Hindlimb muscle (tissue), 1 donor: ENCODE measurements around the gene RAB30. TPM values are rescaled to one million over a fixed set of nuclear protein-coding genes. Genes with fewer than 3 reads are reported as not detected.
"Not testable (repeated sequence)": the region's sequence is repeated elsewhere in the genome, so short reads cannot be mapped to it uniquely, and the experiment has no call there.

Experiments
- DNase-seq: peaks from one replicate; pipeline ENCODE4 v3.0.0-alpha.2; 2013
- polyA plus RNA-seq: library from polyadenylated mRNA; unstranded; fragments of 120-200 nt; gene quantifications from one replicate; pipeline ENCODE4 v1.2.1, GENCODE V29; 2013; ENCODE audit not compliant: insufficient read length

Gene RAB30
- polyA plus RNA-seq, 1 donor = 13.9 TPM

- no peak for DNase-seq
Measured at GRCh38 chr11:82979824-82980223, 91.9 kb downstream of the RAB30 start.

- DNase-seq = no peak
Measured at GRCh38 chr11:82978422-82979099, 93.1 kb downstream of the RAB30 start.

DNA sequence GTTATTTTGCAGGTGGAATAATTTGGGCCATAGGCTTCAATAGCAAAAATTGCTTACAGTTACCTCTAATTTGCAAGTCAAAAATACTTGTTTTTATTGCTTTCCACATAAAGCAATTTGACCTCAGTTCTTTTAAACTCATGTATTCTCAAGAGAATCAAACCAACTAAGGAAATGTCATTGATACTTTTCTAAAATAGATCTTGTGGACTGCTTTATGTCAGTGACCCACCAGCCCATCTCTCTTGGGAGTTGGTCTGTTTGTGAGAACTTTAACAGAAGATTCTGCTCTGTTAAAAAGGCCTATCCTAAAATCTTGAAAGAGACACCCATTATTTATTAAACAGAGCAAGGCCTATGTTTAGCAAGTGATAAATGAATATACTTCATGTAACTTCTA is 94.9 kb downstream of the RAB30 start:
- no peak for DNase-seq

DNA sequence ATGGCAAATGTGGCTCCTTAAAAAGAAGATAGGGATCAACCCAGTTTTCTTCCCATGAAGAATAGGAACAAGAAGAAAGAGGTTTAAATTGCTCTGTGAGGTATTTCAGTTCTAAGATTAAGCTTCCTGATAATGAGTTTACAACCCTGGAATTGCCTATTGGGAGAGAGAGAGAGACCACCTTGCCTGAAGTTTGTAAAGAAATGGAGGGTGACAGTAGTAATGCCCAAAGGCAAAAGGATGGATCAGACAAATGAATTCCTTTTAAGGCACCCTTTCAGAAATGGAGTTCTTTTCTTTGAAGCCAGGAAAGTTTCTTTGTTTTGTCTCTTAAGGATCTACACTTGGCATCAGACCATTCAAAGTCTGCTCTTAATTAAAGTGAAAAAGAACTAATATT is 95.8 kb downstream of the RAB30 start:
- no peak for DNase-seq

DNA sequence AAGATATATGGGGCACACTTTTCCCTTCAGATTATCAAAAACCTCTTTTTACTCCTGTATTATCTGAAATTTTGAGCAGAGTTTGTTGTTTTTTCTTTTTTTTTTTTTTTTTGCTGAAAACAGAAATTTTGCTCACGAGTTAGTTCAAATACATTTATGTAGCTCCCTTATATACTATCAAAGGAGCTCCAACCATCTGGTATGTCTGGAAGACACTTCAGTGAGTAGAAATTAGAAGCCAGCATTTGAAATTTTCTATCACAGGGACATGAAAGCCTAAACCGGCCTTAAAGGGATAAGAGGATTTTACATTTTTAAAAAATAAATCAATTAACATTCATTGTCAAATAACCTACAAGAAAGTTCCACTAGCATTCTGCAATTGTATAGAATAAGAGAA is 96.8 kb downstream of the RAB30 start:
- no peak for DNase-seq

GRCh38 chr11:82974135-82974534 is 97.6 kb downstream of the RAB30 start:
- DNase-seq = no peak

GRCh38 chr11:82972103-82972502 is 99.6 kb downstream of the RAB30 start:
- no peak for DNase-seq

- not testable (repeated sequence) for DNase-seq
Measured at GRCh38 chr11:82971519-82971946, 100.2 kb downstream of the RAB30 start.

DNA sequence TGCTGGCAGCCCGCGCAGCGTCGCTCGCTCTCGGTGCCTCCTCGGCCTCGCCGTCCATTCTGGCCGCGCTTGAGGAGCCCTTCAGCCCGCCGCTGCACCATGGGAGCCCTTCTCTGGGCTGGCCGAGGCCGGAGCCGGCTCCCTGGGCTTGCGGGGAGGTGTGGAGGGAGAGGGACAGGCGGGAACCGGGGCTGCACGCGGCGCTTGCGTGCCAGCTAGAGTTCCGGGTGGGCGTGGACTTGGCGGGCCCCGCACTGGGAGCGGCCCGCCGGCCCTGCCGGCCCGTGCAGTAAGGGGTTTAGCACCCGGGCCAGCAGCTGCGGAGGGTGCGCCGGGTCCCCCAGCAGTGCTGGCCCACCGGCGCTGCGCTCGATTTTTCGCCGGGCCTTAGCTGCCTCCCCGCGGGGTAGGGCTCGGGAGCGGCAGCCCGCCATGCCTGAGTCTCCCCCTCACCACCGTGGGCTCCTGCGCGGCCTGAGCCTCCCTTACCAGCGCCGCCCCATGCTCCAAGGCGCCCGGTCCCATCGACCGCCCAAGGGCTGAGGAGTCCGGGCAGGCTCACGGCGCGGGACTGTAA is 101.1 kb downstream of the RAB30 start:
- DNase-seq = not testable (repeated sequence)

- DNase-seq = no peak
Measured at GRCh38 chr11:82969811-82970210, 101.9 kb downstream of the RAB30 start.

DNA sequence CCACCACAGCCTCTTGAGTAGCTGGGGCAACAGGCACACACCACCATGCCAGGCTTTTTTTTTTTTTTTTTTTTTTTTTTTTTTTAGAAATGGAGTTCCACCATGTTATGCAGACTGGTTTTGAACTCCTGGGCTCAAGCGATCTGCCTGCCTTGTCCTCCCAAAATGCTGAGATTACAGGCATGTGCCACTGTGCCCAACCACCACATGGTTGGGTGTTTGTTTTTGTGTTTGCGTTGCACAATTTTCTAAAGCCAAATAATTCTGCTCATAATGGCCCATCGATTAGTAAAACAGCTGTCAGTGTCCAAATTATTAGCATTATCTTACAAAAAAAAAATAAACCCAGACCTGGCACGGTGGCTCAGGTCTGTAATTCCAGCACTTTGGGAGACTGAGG is 104.3 kb downstream of the RAB30 start:
- DNase-seq = no peak

DNA sequence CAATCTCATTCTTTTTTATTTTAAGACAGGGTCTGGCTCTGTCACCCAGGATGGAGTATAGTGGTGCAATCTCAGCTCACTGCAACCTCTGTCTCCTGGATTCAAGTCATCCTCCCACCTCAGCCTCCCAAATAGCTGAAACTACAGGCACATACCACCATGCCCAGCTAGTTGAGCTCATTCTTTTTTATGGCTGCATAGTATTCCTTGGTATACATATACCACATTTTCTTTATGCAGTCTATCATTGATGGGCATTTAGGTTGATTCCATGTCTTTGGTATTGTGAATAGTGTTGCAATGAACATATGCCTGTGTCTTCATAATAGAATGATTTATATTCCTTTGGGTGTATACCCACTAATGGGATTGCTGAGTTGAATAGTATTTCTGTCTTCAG is 109.7 kb downstream of the RAB30 start:
- not testable (repeated sequence) for DNase-seq

DNA sequence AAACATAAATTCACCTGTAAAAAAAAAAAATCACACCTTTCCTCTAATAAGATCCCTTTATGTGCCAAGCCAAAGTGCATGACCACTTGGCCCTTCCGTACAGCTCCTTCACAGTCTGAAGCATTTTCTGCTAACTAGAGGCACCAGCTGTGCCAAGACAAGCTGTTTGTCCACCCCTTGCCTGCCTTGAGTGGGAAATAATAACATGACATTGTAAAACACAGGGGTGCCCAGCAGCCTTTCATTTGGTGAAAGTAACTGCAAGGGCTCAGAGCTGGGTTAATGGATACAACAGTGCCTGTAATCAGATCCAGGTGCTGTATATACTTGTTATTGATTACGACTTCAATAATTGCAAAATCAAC is 110.9 kb downstream of the RAB30 start:
- no peak for DNase-seq

GRCh38 chr11:82959987-82960778 is 111.5 kb downstream of the RAB30 start:
- DNase-seq = no peak

DNA sequence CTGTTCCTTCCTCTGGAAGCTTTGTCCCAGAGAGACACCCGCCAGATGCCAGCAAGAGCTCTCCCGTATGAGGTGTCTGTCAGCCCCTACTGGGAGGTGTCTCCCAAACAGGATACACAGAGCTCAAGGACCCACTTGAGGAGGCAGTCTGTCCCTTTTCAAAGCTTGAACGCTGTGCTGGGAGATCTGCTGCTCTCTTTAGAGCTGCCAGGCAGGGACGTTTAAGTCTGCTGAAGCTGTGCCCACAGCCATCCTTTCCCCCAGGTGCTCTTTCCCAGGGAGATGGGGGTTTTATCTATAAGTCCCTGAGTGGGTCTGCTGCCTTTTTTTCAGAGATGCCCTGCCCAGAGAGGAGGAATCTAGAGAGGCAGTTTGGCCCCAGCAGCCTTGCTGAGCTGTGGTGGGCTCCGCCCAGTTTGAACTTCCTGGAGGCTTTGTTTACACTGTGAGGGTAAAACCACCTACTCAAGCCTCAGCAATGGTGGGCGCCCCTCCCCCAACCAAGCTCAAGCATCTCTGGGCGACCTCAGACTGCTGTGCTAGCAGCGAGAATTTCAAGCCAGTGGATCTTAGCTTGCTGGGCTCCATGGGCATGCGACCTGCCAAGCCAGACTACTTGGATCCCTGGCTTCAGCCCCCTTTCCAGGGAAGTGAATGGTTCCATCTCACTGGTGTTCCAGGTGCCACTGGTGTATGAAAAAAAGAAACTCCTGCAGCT is 115.8 kb downstream of the RAB30 start:
- DNase-seq = not testable (repeated sequence)

DNA sequence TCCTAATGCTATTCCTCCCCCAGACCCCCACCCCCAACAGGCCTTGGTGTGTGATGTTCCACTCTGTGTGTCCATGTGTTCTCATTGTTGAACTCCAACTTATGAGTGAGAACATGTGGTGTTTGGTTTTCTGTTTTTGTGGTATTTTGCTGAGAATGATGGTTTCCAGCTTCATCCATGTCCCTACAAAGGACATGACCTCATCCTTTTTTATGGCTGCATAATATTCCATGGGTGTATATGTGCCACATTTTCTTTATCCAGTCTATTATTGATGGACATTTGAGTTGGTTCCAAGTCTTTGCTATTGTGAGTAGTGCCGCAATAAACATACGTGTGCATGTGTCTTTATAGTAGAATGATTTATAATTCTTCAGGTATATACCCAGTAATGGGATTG is 121.2 kb downstream of the RAB30 start:
- DNase-seq = not testable (repeated sequence)

- no peak for DNase-seq
Measured at GRCh38 chr11:82949352-82949751, 122.3 kb downstream of the RAB30 start.

DNA sequence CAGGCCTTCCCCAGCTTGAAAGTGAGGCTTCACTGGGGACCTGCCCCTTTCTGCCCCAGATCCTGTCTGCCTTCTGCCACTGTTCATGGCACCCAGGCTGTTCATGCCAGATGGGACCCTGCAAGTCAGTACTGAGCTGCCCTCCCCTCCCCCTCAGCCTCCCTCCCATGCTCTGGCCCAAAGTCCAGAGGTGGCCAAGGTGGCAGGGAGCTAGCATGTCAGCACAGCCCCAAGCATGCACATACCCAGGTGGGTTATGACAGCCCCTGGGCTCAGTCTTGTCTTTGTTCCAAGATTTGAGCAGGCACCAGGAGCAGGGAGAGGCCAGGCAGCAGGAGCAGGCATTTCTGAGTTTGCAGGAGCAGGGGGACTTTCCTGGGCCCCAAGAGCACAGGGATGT is 126.0 kb downstream of the RAB30 start:
- DNase-seq = no peak

DNA sequence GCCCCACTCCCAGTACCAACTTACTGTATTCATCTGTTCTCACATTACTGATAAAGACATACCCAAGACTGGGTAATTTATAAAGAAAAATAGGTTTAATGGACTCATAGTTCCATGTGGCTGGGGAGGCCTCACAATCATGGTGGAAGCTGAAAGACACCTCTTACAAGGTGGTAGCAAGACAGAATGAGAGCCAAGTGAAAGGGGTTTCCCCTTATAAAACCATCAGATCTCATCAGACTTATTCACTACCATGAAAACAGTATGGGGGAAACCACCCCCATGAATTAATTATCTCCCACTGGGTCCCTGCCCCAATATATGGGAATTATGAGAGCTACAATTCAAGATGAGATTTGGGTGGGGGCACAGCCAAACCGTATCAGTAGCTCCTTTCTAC is 126.7 kb downstream of the RAB30 start:
- not testable (repeated sequence) for DNase-seq

- DNase-seq = no peak
Measured at GRCh38 chr11:82944198-82944597, 127.5 kb downstream of the RAB30 start.

- DNase-seq = not testable (repeated sequence)
Measured at GRCh38 chr11:82943430-82943829, 128.3 kb downstream of the RAB30 start.

GRCh38 chr11:82942376-82942775 is 129.3 kb downstream of the RAB30 start:
- no peak for DNase-seq

- no peak for DNase-seq
Measured at GRCh38 chr11:82939456-82939855, 132.2 kb downstream of the RAB30 start.
